Upper lobe of left lung (tissue), 4 donors: ENCODE measurements around the gene DXO.
"Not testable (repeated sequence)": the region's sequence is repeated elsewhere in the genome, so short reads cannot be mapped to it uniquely, and the experiment has no call there.

Source experiments
- CTCF ChIP-seq, 6 experiments: fragments of 450-650 bp in 4 of 6; fragments of 200-600 bp in 2 of 6; sonication (generic) in 2 of 6; IDR thresholded peaks; one replicate each; pipeline ENCODE4 v1.5.1; 2016 to 2019; ENCODE audit warnings: antibody characterized with exemption in 6 of 6
- POLR2A ChIP-seq, 4 donors: fragments of 450-650 bp; IDR thresholded peaks; one replicate each; pipeline ENCODE4 v1.5.1; 2016 to 2017; ENCODE audit warnings: antibody characterized with exemption in 4 of 4, mild to moderate bottlenecking in 2 of 4

GRCh38 chr6:31980998-31981397, 9.1 kb upstream of the DXO start:
- not testable (repeated sequence) for TF ChIP-seq CTCF, POLR2A (IDR thresholded peaks at IDR 0.05)
